Ishikawa (cell line): ENCODE data around the gene SH2D7.
A peak's percentile ranks its signal among the peaks of the same experiment; 100 is the strongest.

Experiments
- CEBPB ChIP-seq: IDR thresholded peaks from 2 replicates; pipeline ENCODE4 v1.6.1; 2012
- CREB1 ChIP-seq: IDR thresholded peaks from 2 replicates; pipeline ENCODE4 v1.6.1; 2012; ENCODE audit warnings: low read depth
- EGR1 ChIP-seq: IDR thresholded peaks from 2 replicates; pipeline ENCODE4 v1.6.1; 2012
- EP300 ChIP-seq: IDR thresholded peaks from 2 replicates; pipeline ENCODE4 v1.6.1; 2012; ENCODE audit warnings: borderline replicate concordance
- FOXM1 ChIP-seq: IDR thresholded peaks from 2 replicates; pipeline ENCODE4 v1.6.1; 2012; ENCODE audit warnings: low read depth, borderline replicate concordance
- NFIC ChIP-seq: IDR thresholded peaks from 2 replicates; pipeline ENCODE4 v1.6.1; 2012
- RAD21 ChIP-seq: IDR thresholded peaks from 2 replicates; pipeline ENCODE4 v1.6.1; 2012; ENCODE audit warnings: low read depth
- TAF1 ChIP-seq: IDR thresholded peaks from 2 replicates; pipeline ENCODE4 v1.6.1; 2012; ENCODE audit warnings: low read depth, mild to moderate bottlenecking
- TCF12 ChIP-seq: IDR thresholded peaks from 2 replicates; pipeline ENCODE4 v1.6.1; 2012; ENCODE audit warnings: low read depth
- TEAD4 ChIP-seq: IDR thresholded peaks from 2 replicates; pipeline ENCODE4 v1.6.1; 2012
- YY1 ChIP-seq: IDR thresholded peaks from 2 replicates; pipeline ENCODE4 v1.6.1; 2012; ENCODE audit warnings: low read depth
- ZBTB7A ChIP-seq: IDR thresholded peaks from 2 replicates; pipeline ENCODE4 v1.6.1; 2012; ENCODE audit warnings: low read depth
- TF ChIP-seq, protein P1 (sequence below): IDR thresholded peaks from 2 replicates; pipeline ENCODE4 v1.6.1; 2012; ENCODE audit warnings: low read depth, mild to moderate bottlenecking
- TF ChIP-seq, protein P2 (sequence below): IDR thresholded peaks from 2 replicates; pipeline ENCODE4 v1.6.1; 2012
- TF ChIP-seq, protein P3 (sequence below): IDR thresholded peaks from 2 replicates; pipeline ENCODE4 v1.6.1; 2012

SH2D7 gene

DNA sequence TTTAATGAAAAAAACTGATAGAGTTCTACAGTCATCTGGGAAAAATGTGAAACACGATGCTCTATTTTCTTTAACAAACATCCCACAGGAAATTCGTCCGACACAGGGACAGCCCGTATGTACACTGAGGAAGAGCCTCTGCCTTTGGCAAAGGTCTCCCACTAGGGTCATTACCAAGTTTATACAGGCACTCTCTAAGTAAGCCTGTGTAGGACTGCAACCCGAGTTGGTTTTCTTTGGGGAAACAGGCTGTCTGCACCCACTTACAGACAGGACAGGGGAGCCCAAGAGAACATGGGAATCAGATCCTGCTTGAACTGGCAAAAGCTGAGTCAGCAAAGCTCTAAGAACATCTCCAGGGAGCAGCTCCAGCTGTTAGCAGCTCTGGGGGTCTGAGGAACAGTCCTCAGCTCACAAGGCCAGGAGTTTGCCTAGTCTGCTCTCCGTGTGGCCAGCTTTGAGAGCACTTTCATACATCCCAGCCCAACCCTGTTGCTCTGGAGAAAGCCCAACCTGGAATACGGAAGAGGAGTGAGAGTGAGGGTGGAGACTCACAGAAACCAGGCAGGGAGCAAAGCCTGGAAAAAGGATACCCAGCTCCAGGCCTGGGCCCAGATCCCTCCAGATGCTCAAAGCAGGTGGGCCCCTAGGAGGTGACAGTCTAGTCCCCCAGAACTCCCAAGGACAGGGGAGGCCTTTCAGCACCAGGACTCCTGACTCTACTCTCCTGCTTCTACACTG lies 16.7 kb upstream of the SH2D7 start:
- TF ChIP-seq TCF12 (no peak), EGR1 (no peak), ZBTB7A (no peak), RAD21 (no peak), TAF1 (no peak), CEBPB (no peak), YY1 (no peak), EP300 (no peak), TEAD4 (no peak), FOXM1 (no peak), NFIC (no peak), CREB1 (no peak)
- TF ChIP-seq, protein P1, sequence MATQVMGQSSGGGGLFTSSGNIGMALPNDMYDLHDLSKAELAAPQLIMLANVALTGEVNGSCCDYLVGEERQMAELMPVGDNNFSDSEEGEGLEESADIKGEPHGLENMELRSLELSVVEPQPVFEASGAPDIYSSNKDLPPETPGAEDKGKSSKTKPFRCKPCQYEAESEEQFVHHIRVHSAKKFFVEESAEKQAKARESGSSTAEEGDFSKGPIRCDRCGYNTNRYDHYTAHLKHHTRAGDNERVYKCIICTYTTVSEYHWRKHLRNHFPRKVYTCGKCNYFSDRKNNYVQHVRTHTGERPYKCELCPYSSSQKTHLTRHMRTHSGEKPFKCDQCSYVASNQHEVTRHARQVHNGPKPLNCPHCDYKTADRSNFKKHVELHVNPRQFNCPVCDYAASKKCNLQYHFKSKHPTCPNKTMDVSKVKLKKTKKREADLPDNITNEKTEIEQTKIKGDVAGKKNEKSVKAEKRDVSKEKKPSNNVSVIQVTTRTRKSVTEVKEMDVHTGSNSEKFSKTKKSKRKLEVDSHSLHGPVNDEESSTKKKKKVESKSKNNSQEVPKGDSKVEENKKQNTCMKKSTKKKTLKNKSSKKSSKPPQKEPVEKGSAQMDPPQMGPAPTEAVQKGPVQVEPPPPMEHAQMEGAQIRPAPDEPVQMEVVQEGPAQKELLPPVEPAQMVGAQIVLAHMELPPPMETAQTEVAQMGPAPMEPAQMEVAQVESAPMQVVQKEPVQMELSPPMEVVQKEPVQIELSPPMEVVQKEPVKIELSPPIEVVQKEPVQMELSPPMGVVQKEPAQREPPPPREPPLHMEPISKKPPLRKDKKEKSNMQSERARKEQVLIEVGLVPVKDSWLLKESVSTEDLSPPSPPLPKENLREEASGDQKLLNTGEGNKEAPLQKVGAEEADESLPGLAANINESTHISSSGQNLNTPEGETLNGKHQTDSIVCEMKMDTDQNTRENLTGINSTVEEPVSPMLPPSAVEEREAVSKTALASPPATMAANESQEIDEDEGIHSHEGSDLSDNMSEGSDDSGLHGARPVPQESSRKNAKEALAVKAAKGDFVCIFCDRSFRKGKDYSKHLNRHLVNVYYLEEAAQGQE: no peak
- TF ChIP-seq, protein P2, sequence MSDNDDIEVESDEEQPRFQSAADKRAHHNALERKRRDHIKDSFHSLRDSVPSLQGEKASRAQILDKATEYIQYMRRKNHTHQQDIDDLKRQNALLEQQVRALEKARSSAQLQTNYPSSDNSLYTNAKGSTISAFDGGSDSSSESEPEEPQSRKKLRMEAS: no peak
- TF ChIP-seq, protein P3, sequence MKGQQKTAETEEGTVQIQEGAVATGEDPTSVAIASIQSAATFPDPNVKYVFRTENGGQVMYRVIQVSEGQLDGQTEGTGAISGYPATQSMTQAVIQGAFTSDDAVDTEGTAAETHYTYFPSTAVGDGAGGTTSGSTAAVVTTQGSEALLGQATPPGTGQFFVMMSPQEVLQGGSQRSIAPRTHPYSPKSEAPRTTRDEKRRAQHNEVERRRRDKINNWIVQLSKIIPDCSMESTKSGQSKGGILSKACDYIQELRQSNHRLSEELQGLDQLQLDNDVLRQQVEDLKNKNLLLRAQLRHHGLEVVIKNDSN: no peak

DNA sequence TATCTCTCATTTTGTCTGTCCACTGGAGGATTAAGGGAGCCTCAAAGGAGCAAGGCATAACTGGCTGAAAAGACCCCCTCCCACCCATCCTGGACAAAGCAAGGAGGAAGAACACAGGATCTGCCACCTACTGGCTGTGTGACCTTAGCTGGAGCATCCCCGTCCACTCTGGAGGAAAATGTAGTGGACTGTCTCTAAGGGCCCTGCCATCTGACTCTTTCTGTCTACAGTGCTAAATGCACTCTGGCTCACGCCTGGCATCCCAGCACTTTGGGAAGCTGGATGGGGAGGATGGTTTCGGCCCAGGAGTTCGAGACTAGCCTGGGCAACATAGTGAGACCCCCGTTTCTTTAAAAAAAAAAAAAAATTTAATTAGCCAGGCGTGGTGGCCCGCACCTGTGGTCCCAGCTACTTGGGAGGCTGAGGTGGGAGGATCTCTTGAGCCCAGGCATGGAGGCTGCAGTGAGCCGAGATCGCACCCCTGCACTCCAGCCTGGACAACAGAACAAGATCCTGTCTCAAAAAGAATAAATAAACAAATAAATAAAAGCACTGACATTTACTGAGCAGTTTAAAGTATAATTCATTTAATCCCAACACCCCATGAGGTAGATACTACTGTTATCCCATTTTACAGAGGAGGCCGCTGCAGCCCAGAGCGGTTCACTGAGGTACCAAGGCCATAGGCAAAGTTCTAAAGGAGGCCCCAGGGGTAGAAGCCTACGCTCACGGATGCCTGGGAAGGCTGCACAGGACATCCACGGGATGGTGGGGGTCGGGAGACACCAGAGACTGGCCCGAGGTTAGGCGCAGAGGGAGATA lies 15.9 kb upstream of the SH2D7 start:
- no peak for TF ChIP-seq ZBTB7A
- TF ChIP-seq TCF12: no peak
- TF ChIP-seq EP300: no peak
- TF ChIP-seq EGR1: no peak
- TF ChIP-seq, protein P2: no peak
- no peak for TF ChIP-seq RAD21
- TF ChIP-seq, protein P3: no peak
- no peak for TF ChIP-seq TEAD4
- TF ChIP-seq CEBPB: no peak
- TF ChIP-seq NFIC: no peak
- TF ChIP-seq YY1: no peak

DNA sequence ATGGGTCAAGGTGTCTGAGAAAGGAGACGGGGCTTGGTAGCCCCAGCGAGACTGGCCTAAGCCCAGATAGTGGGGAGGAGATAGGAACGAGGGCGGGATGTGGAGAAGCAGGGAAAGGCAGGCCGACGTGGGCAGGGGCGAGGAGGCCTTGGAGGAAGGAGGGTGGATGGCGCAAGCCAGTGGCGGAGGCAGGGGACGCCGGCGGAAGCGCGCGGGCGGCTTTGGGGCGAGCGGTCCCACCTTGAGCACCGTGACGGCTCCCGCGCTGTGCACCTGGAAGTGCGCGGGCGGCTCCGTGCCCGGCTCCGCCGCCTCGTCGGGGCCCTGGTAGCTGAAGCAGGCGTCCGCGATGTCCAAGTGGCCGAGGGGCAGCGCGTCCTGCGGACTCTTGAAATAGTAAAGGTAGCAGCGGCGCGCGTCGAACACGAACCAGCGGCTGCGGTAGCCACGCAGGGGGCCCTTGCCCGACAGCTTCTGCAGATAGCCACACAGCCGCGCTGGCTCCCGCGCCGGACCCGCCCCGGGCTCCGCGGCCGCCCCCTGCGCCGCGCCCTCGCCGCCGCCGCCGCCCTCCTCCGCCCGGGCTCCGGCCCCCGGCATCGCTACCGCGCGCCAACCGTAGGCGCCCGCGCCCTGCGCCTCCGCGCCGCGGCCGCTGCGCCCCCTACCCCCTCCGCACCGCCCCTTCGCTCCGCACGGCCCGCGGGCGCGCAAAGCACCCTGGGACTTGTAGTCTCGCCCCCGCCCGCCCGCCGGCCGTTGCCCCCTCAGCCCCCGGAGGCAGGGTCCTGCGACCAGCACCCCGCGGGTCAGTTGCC lies 15.1 kb upstream of the SH2D7 start, which contains the start of gene TBC1D2B:
Gene TBC1D2B, minus strand, starts transcription at position 659 of the 818 bp plus-strand sequence. Its CDS starts 59 bp downstream, at position 600.
- TF ChIP-seq NFIC (no peak), YY1 (no peak; the same call in 1 of the 2 replicates), TEAD4 (no peak), TAF1 (no peak), CREB1 (no peak), EP300 (no peak), EGR1 (no peak; the same call in 1 of the 2 replicates), ZBTB7A (peak; percentile 92), RAD21 (no peak), TCF12 (no peak), FOXM1 (no peak), CEBPB (no peak)
- TF ChIP-seq, protein P2: peak; percentile 56
- TF ChIP-seq, protein P1: no peak
- TF ChIP-seq, protein P3: no peak

DNA sequence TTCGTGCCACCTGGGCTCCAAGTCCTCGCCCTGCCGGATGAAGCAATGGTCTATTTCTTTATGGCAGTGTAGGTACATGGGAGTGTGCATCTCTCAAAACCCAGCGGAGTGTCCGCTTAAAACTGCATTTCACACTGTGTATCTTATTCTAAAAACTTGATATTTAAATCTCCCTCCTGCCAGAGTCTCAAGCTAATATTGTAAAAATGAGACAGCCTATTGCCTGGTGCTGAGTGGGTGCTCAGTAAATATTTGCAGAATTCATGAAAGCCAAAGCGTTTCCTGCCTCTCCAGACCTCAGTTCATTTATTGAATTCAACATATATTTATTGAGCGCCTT lies 14.5 kb upstream of the SH2D7 start:
- no peak for TF ChIP-seq NFIC
